Liver (tissue), 9 donors: ENCODE data around the gene UQCRC1. TPM values are rescaled to one million over a fixed set of nuclear protein-coding genes. Genes with fewer than 3 reads are reported as not detected.

ENCODE experiments used
- DNase-seq: peaks from one replicate; pipeline ENCODE4 v3.0.0-alpha.2; 2017; ENCODE audit warnings: low spot score
- H3K27ac ChIP-seq, 2 donors: one replicate each; pipeline ENCODE4 v1.7.0; 2013; ENCODE audit warnings: inconsistent platforms in 2 of 2, low read length in 2 of 2, control low read depth in 1 of 2, low read depth in 1 of 2, mild to moderate bottlenecking in 1 of 2
- H3K27me3 ChIP-seq, 4 donors: one replicate each; pipeline versions ENCODE4 v1.6.1 to v1.7.0; 2013; ENCODE audit warnings: low read length in 3 of 4, inconsistent platforms in 1 of 4, mild to moderate bottlenecking in 1 of 4, moderate library complexity in 1 of 4; ENCODE audit not compliant: control insufficient read depth in 4 of 4, insufficient read depth in 4 of 4
- H3K36me3 ChIP-seq, 4 donors: one replicate each; pipeline versions ENCODE4 v1.6.1 to v1.7.0; 2013; ENCODE audit warnings: low read length in 3 of 4, mild to moderate bottlenecking in 3 of 4, low read depth in 1 of 4, moderate library complexity in 1 of 4; ENCODE audit not compliant: control insufficient read depth in 4 of 4, insufficient read depth in 3 of 4
- H3K4me1 ChIP-seq, 4 donors: one replicate each; pipeline versions ENCODE4 v1.6.1 to v1.7.0; 2013; ENCODE audit warnings: low read length in 3 of 4, mild to moderate bottlenecking in 3 of 4, moderate library complexity in 1 of 4; ENCODE audit not compliant: control insufficient read depth in 4 of 4, insufficient read depth in 4 of 4
- H3K4me3 ChIP-seq, 3 donors: one replicate each; pipeline versions ENCODE4 v1.6.1 to v1.7.0; 2013; ENCODE audit warnings: low read length in 3 of 3, control low read depth in 1 of 3, low read depth in 1 of 3, mild to moderate bottlenecking in 1 of 3
- H3K9ac ChIP-seq, 2 donors: one replicate each; pipeline ENCODE4 v1.7.0; 2013; ENCODE audit warnings: low read length in 2 of 2, mild to moderate bottlenecking in 2 of 2, moderate library complexity in 2 of 2, control low read depth in 1 of 2, low read depth in 1 of 2
- H3K9me3 ChIP-seq, 4 donors: one replicate each; pipeline versions ENCODE4 v1.6.1 to v1.7.0; 2013; ENCODE audit warnings: low read length in 3 of 4; ENCODE audit not compliant: control insufficient read depth in 4 of 4
- CTCF ChIP-seq: fragments of 150-350 bp; IDR thresholded peaks from 2 replicates; pipeline ENCODE4 v1.5.1; 2017; ENCODE audit warnings: improper control_type of control experiment, low read depth, low read length; ENCODE audit not compliant: missing input control
- EGR1 ChIP-seq, 2 donors: IDR thresholded peaks; 2 replicates each; pipeline ENCODE4 v1.6.1; 2016 to 2018; ENCODE audit warnings: antibody characterized with exemption in 2 of 2, low read depth in 2 of 2
- FOXA1 ChIP-seq: IDR thresholded peaks from 2 replicates; pipeline ENCODE4 v1.6.1; 2016; ENCODE audit warnings: antibody characterized with exemption
- GABPA ChIP-seq, 2 donors: IDR thresholded peaks in 1 of 2; conservative IDR thresholded peaks in 1 of 2; 2 replicates each; pipeline ENCODE4 v1.6.1; 2016; ENCODE audit warnings: antibody characterized with exemption in 2 of 2, mild to moderate bottlenecking in 1 of 2, moderate library complexity in 1 of 2
- NR2F2 ChIP-seq: IDR thresholded peaks from 2 replicates; pipeline ENCODE4 v1.6.1; 2016; ENCODE audit warnings: antibody characterized with exemption
- RAD21 ChIP-seq, 2 donors: IDR thresholded peaks; 2 replicates each; pipeline ENCODE4 v1.6.1; 2016; ENCODE audit warnings: antibody characterized with exemption in 2 of 2, mild to moderate bottlenecking in 2 of 2
- REST ChIP-seq: IDR thresholded peaks from 2 replicates; pipeline ENCODE4 v1.6.1; 2016; ENCODE audit warnings: antibody characterized with exemption, mild to moderate bottlenecking
- SP1 ChIP-seq: IDR thresholded peaks from 2 replicates; pipeline ENCODE4 v1.6.1; 2018; ENCODE audit warnings: antibody characterized with exemption, mild to moderate bottlenecking
- TAF1 ChIP-seq: conservative IDR thresholded peaks from 2 replicates; pipeline ENCODE4 v1.6.1; 2016; ENCODE audit warnings: antibody characterized with exemption, mild to moderate bottlenecking
- ZBTB33 ChIP-seq: IDR thresholded peaks from 2 replicates; pipeline ENCODE4 v1.6.1; 2016; ENCODE audit warnings: antibody characterized with exemption
- WGBS: extraction: QIAGEN DNeasy Blood & Tissue Kit; methylation state at CpG from one replicate; pipeline ENCODE4 v1.1.7; 2013; 5-methylcytosine and 5-hydroxymethylcytosine counted together
- polyA plus RNA-seq, 2 donors: library from polyadenylated mRNA; stranded (reverse) in 1 of 2; unstranded in 1 of 2; fragments of 200-250 nt in 1 of 2; fragments of >200 nt in 1 of 2; fragmentation: Nextera tagmentation in 1 of 2; extraction: Ambion mirVana in 1 of 2; gene quantifications; one replicate each; pipeline versions ENCODE4 v1.2.1 to v1.2.3, GENCODE V29; 2013 to 2015
- total RNA-seq, 2 donors: library from RNA; depleted of rRNA; stranded (reverse); fragments of >200 nt; gene quantifications; one replicate each; pipeline ENCODE4 v1.2.3, GENCODE V29; 2014
- donor health status: healthy.
- donor health status: healthy.
- donor health status: healthy.
- donor health status: healthy.
- donor health status: healthy.

The UQCRC1 gene
- total and polyA plus RNA-seq, 4 donors, result 153 to 373 (median 289) TPM

GRCh38 chr3:48636149-48636655 is 26.8 kb upstream of the UQCRC1 start:
- no peaks in the 10 kb centered on the region for H3K9me3 ChIP-seq

GRCh38 chr3:48635222-48636021 is 26.0 kb upstream of the UQCRC1 start, which contains the start of gene SLC26A6:
SLC26A6 (minus strand) TSS chr3:48635461; CDS start chr3:48635393, 68 bp downstream.
- TF ChIP-seq CTCF (peak; percentile 39), REST (peak; percentile 57), RAD21 (IDR thresholded peaks at IDR 0.05) (peak in 1 of 2 donors; percentile 55), TAF1 (no peak), GABPA (IDR thresholded peaks at IDR 0.05 in 1 of 2, conservative IDR thresholded peaks at IDR 0.05 in 1 of 2) (peak in 1 of 2 donors; percentile 69), SP1 (peak; percentile 81), NR2F2 (peak; percentile 28), FOXA1 (no peak)
- peak within 1 kb of the TSS; percentile 74 to 84 (median 74) for H3K4me3 ChIP-seq
- peak within 1 kb of the TSS; percentile 53 to 71 for H3K27ac ChIP-seq
- peaks cover 5 to 28% (median 16%) of the 10 kb centered on the region in 4 donors for H3K4me1 ChIP-seq
- DNase-seq, result peak; percentile 96
- 1% methylated on average over 68 of the region's 68 CpGs for WGBS
- H3K36me3 ChIP-seq, result peaks cover 0 to 9% (median 2%) of the 10 kb centered on the region in 4 donors
- no peaks in the 10 kb centered on the region for H3K27me3 ChIP-seq
- H3K9me3 ChIP-seq, result no peaks in the 10 kb centered on the region
- peak within 1 kb of the TSS; percentile 42 to 83 for H3K9ac ChIP-seq

More at GRCh38 chr3:48636149-48636655, 26.8 kb upstream of the UQCRC1 start:
- Histone ChIP-seq H3K9ac (no peak overlapping the region), H3K27me3 (no peaks in the 10 kb centered on the region), H3K4me3 (peak overlapping the region in 2 of 3 donors; percentile 74 to 84), H3K27ac (no peak overlapping the region), H3K4me1 (peaks cover 5 to 28% (median 16%) of the 10 kb centered on the region in 4 donors), H3K36me3 (peaks cover 0 to 6% (median 1%) of the 10 kb centered on the region in 4 donors)
- TF ChIP-seq EGR1 (IDR thresholded peaks at IDR 0.05; ENCODE audit: low read depth in 2 of 2) (no peak), ZBTB33 (no peak), GABPA (IDR thresholded peaks at IDR 0.05 in 1 of 2, conservative IDR thresholded peaks at IDR 0.05 in 1 of 2) (no peak)
- 60% methylated on average over 10 of the region's 10 CpGs for WGBS
- no peak for DNase-seq
